ENCODE results near the gene TCF19.

- TF ChIP-seq FOXK1 (CRISPR knock-in tag; IDR thresholded peaks at IDR 0.05) (no peak), CTCF (IDR thresholded peaks at IDR 0.05) (no peak), ZNF219 (CRISPR knock-in tag; IDR thresholded peaks at IDR 0.05; ENCODE audit: borderline replicate concordance) (no peak), PREB (CRISPR knock-in tag; IDR thresholded peaks at IDR 0.05; ENCODE audit: borderline replicate concordance) (no peak), ZMAT4 (CRISPR knock-in tag; IDR thresholded peaks at IDR 0.05) (no peak), NR1H2 (CRISPR knock-in tag; IDR thresholded peaks at IDR 0.05) (no peak), NR3C1 (CRISPR knock-in tag; conservative IDR thresholded peaks at IDR 0.05; ENCODE audit: low read depth) (no peak), ARID4B (CRISPR knock-in tag; IDR thresholded peaks at IDR 0.05; ENCODE audit: borderline replicate concordance) (no peak), ATF3 (CRISPR knock-in tag; conservative IDR thresholded peaks at IDR 0.05) (no peak), ATF6 (CRISPR knock-in tag; IDR thresholded peaks at IDR 0.05) (no peak), ZNF138 (CRISPR knock-in tag; conservative IDR thresholded peaks at IDR 0.05) (no peak)
These were observed 7.6 kb downstream of the TCF19 start for GRCh38 chr6:31165986-31166385.

Measured in WTC11 (cell line).